ES-I3 (cell line): ENCODE data around the gene THAP4.
"Not testable (repeated sequence)": the region's sequence is repeated elsewhere in the genome, so short reads cannot be mapped to it uniquely, and the experiment has no call there.

Source experiments
- H3K36me3 ChIP-seq: 2 replicates; pipeline ENCODE4 v1.6.1; 2013; ENCODE audit warnings: mild to moderate bottlenecking, low read length, control low read depth, moderate library complexity; ENCODE audit not compliant: insufficient read depth
- H3K4me1 ChIP-seq: 2 replicates; pipeline ENCODE4 v1.6.1; 2013; ENCODE audit warnings: mild to moderate bottlenecking, control low read depth, low read length; ENCODE audit not compliant: insufficient read depth
- H3K9ac ChIP-seq: 2 replicates; pipeline ENCODE4 v1.6.1; 2013; ENCODE audit warnings: low read depth, mild to moderate bottlenecking, low read length, moderate library complexity
- H3K9me3 ChIP-seq: 2 replicates; pipeline ENCODE4 v1.6.1; 2013; ENCODE audit warnings: mild to moderate bottlenecking, low read length, moderate library complexity; ENCODE audit not compliant: control insufficient read depth, insufficient read depth

THAP4 gene

GRCh38 chr2:241671457-241672240 lies 34.7 kb upstream of the THAP4 start:
- no peaks in the 10 kb centered on the region for H3K4me1 ChIP-seq
- no peak overlapping the region for H3K9ac ChIP-seq
- peaks cover 4% of the 10 kb centered on the region; the same call in 1 of the 2 replicates for H3K36me3 ChIP-seq
- no peaks in the 10 kb centered on the region for H3K9me3 ChIP-seq

- Histone ChIP-seq H3K9me3 (no peaks in the 10 kb centered on the region), H3K4me1 (no peaks in the 10 kb centered on the region), H3K9ac (no peak overlapping the region), H3K36me3 (peaks cover 5% of the 10 kb centered on the region; the same call in 1 of the 2 replicates)
These were observed 33.6 kb upstream of the THAP4 start for GRCh38 chr2:241670333-241671110.

- H3K9me3 ChIP-seq, result no peaks in the 10 kb centered on the region
- H3K9ac ChIP-seq, result no peak overlapping the region
- H3K36me3 ChIP-seq, result peaks cover 5% of the 10 kb centered on the region; the same call in 1 of the 2 replicates
- 0 out of 2 replicates have a peak, but pooled peaks cover 5% of the 10 kb centered on the region for H3K4me1 ChIP-seq
These were observed 31.9 kb upstream of the THAP4 start for GRCh38 chr2:241668839-241669238.

GRCh38 chr2:241668354-241668753 lies 31.4 kb upstream of the THAP4 start:
- no peaks in the 10 kb centered on the region for H3K9me3 ChIP-seq
- H3K36me3 ChIP-seq, result peaks cover 5% of the 10 kb centered on the region; the same call in 1 of the 2 replicates
- H3K4me1 ChIP-seq, result 0 out of 2 replicates have a peak, but pooled peaks cover 5% of the 10 kb centered on the region
- no peak overlapping the region for H3K9ac ChIP-seq

GRCh38 chr2:241666627-241667400 lies 29.9 kb upstream of the THAP4 start:
- H3K9me3 ChIP-seq, result no peaks in the 10 kb centered on the region
- peaks cover 6% of the 10 kb centered on the region; the same call in 1 of the 2 replicates for H3K36me3 ChIP-seq
- H3K4me1 ChIP-seq, result 0 out of 2 replicates have a peak, but pooled peaks cover 5% of the 10 kb centered on the region
- no peak overlapping the region for H3K9ac ChIP-seq

GRCh38 chr2:241665731-241666440 lies 28.9 kb upstream of the THAP4 start:
- H3K36me3 ChIP-seq, result peaks cover 10% of the 10 kb centered on the region; the same call in 1 of the 2 replicates
- no peaks in the 10 kb centered on the region for H3K9me3 ChIP-seq
- 0 out of 2 replicates have a peak, but pooled peaks cover 5% of the 10 kb centered on the region for H3K4me1 ChIP-seq
- no peak overlapping the region for H3K9ac ChIP-seq

GRCh38 chr2:241662731-241663130 lies 25.8 kb upstream of the THAP4 start:
- not testable (repeated sequence) for H3K9me3 ChIP-seq, H3K4me1 ChIP-seq, H3K36me3 ChIP-seq, H3K9ac ChIP-seq

- Histone ChIP-seq H3K36me3 (peaks cover 8% of the 10 kb centered on the region; the same call in 1 of the 2 replicates), H3K9ac (no peak overlapping the region), H3K4me1 (peaks cover 5% of the 10 kb centered on the region; the same call in 1 of the 2 replicates), H3K9me3 (no peaks in the 10 kb centered on the region)
These were observed 23.7 kb upstream of the THAP4 start for GRCh38 chr2:241660593-241661213.

- Histone ChIP-seq H3K36me3 (peaks cover 10% of the 10 kb centered on the region; the same call in 1 of the 2 replicates), H3K9ac (no peak overlapping the region), H3K4me1 (no peaks in the 10 kb centered on the region; the same call in 1 of the 2 replicates)
These were observed 22.3 kb upstream of the THAP4 start for GRCh38 chr2:241659150-241659739.

GRCh38 chr2:241658296-241658695 lies 21.3 kb upstream of the THAP4 start:
- Histone ChIP-seq H3K9me3 (no peaks in the 10 kb centered on the region), H3K36me3 (peaks cover 10% of the 10 kb centered on the region; the same call in 1 of the 2 replicates), H3K9ac (no peak overlapping the region), H3K4me1 (no peaks in the 10 kb centered on the region; the same call in 1 of the 2 replicates)

More at GRCh38 chr2:241659150-241659739, 22.3 kb upstream of the THAP4 start:
- no peaks in the 10 kb centered on the region for H3K9me3 ChIP-seq

- Histone ChIP-seq H3K4me1 (no peaks in the 10 kb centered on the region; the same call in 1 of the 2 replicates), H3K36me3 (peaks cover 10% of the 10 kb centered on the region; the same call in 1 of the 2 replicates), H3K9me3 (no peaks in the 10 kb centered on the region), H3K9ac (no peak overlapping the region)
These were observed 20.9 kb upstream of the THAP4 start for GRCh38 chr2:241657786-241658254.

- Histone ChIP-seq H3K4me1 (no peaks in the 10 kb centered on the region; the same call in 1 of the 2 replicates), H3K9ac (no peak overlapping the region), H3K36me3 (peaks cover 6% of the 10 kb centered on the region; the same call in 1 of the 2 replicates), H3K9me3 (no peaks in the 10 kb centered on the region)
These were observed 19.3 kb upstream of the THAP4 start for GRCh38 chr2:241656190-241656741.
